Stimulated activated CD8-positive, alpha-beta memory T cell treated with anti-CD3 and anti-CD28 coated beads, Interleukin-2, amount 100 ng/mL, for 1 hour (primary cell): ENCODE results near the gene EIF2D.
"Not testable (repeated sequence)": the region's sequence is repeated elsewhere in the genome, so short reads cannot be mapped to it uniquely, and the experiment has no call there.

Source experiments
- DNase-seq, 2 donors: peaks; one replicate each; pipeline ENCODE4 v3.0.0-alpha.2; 2020; ENCODE audit warnings: low read depth in 2 of 2

Gene EIF2D

DNA sequence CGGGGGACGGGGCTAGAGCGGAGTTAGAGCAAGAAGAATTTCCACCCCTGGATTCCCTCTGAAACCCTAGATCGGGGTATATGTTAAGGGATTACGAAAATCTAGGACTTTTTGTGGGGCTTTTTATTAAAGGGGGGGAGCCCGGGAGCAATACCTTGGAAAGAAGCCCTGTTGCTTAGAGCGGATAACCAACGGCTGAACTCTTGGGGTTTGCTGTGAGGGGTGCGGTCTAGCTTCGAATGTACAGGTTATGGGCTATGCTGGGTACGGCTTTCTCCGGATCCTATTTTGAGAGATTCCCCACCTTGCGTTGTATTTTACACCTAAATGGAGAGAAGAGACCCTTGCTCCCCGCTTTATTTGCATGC is 23.7 kb upstream of the EIF2D start:
- DNase-seq = no peak

DNA sequence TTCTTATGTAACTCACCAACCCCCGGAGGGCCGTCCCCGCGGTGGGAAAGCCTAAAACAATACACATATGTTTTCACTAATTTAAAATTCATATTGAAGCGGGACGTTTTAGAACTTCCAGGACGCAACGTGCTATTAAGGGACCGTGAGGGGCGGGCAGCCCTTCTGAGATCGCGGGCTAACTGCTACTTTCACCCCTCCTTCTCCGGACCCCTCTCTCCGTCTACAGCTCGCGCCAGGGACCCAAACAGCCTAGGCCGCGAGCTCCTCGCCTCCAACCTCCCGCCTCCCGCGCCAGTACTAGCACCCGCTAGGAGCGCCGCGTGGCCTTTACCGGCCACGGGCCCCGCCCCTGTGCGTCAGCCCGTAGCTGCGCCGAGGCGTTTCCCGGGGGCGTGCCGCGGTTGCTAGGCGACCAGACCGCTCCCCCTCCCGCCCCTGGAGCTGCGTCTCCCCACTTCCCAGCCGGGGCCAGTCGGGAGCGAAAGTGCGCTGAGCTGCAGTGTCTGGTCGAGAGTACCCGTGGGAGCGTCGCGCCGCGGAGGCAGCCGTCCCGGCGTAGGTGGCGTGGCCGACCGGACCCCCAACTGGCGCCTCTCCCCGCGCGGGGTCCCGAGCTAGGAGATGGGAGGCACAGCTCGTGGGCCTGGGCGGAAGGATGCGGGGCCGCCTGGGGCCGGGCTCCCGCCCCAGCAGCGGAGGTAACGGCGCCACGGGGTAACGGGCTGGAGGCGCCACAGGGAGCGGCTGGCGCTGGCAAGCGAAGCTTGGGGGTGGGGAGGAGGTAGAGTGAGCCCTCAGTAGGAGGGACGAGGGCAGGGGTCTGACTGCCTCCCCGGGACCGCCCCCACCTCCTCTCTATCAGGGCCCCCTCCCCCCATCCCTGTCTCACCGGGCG is 23.1 kb upstream of the EIF2D start, which contains the start of gene DYRK3:
TSS of gene DYRK3 (plus strand) at position 457 of the 898 bp plus-strand sequence. CDS start at position 625, 168 bp downstream.
- peak; percentile 80 for DNase-seq

DNA sequence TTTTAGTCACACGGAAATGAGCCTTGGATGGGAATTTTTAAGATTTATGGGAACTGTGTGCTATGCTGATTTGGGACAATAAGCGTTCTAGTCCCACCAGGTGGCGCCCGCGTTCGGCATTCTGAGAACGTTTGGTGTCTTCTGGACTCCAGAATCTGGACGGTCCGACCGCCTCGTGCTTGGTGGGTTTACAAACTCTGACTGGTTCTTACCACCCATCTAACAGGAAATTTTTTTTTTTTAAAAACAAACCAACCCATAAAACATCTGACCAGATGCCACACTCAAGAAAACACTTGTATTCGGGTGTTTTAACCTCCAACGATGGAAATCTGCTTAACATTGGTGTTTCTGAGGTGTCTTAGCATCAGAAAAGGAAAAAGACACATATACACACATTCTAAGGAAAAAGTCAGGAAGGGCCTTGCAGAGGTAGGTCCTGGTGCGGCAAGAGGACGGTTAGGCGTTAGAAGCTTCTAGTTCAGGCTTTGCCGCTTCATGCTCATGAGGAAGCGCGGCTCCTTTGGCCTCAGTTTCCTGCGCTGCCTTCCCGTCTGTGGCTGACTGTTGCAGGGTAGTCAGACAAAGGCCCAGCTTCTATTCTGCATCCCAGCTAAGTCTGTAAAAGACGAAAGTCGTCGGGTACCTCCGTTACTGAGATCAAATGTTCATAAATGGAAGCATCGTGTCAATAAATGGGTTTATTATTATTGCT is 22.3 kb upstream of the EIF2D start:
- peak; percentile 47 to 56 for DNase-seq

DNA sequence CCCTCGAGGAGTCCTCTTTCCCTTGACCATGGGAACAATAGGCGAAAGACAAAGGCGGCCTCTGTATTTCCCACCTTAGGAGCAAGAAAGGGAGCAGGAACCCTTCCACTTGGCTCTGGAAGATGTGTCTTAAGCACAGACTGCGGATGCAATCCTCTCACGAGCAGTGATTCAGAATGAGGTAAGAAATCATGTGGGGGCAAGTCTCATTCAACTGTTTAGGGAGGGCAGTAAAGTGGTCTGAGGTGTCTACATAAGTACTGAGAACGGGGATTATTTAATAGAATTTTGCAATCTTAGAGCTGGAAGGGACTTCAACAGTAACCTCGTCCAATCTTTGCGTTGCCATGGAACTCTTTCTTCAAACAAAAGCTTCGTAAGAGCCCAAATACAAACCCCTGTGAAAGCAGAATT is 21.4 kb upstream of the EIF2D start:
- no peak for DNase-seq

DNA sequence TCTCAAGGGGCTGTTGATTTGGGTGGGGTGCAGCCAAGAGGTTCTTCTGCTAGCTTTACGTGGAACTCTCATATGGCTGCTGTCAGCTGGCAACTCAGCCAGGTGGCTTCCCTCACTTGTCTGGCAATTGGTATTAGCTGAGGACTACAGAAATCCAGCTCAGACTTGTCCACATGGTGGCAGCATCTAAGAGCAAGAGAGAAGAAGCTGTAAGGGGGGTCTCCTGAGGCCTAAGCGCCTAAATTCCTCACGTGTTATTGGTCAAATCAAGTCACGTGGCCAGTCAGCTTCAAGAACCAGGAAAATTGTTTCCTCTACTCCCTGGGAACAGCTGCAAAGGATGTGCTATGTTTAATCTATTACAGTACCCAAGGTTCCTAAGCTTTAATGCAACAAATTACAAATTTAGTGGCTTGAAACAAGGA is 18.8 kb upstream of the EIF2D start:
- no peak for DNase-seq

DNA sequence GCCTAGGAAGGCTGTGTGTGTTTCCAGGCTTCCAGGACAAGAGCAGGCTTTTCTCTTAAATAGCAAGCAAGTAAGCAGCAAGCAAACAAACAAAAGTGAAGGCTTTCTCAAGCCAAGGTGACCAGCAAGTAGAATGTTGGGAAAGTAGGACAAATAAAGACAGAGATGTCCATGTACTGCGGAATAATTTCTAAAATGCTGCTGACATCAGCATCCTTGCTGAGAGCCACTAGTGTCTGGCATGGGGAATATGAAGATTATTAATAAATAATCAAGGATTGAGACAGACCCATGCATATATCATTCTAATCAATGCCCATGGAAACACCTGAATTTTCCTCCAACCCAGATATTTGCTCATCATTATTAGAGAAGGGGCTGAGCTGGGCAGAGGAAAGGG is 16.7 kb upstream of the EIF2D start:
- no peak for DNase-seq

DNA sequence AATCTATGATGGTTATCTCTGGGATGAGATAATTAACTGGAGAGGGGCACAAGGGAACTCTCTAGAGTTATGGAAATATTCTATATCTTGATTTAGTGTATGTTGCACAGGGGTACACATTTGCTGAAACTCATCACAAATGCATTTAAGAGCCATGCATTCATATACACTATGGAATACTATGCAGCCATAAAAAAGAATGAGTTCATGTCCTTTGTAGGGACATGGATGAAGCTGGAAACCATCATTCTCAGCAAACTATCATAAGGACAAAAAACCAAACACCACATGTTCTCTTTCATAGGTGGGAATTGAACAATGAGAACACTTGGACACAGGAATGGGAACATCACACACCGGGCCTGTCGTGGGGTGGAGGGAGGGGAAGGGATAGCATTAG is 14.1 kb upstream of the EIF2D start:
- not testable (repeated sequence) for DNase-seq

DNA sequence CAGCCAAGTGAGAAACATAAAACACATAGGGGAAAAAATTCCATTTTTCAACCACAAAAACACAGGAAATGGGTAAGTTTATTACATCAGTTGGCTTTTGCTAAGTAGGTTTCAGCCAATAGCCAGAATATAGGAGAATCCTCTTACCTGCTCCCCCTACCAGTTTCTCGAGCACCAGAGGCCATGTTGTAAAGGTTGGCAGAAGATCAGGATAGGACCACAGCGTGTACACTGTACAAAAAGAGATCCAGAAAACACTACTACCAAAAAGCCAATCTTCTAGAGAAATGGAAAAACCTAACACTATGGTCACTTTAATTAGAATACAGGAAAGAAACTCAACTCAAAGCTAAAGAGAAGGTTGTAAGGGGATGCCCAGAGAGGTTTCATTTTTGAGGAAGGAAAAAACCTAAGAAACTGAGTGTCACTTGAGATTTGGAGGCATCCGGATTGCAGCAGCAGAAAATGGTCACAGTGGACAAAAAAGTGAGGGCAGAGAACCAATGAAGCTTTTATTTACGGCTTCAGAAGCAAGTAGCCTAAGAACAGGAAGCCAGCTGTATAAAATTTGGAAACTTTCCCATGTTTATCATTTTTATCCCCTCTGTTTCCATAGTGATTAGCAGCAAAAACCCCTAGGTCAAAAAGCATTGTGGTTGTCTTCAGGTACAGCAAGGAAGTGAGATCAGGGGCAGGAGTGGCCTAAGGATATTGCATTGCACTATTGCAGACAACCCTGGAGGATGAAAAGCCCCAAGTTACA is 2.9 kb downstream of the EIF2D start:
- DNase-seq = no peak

DNA sequence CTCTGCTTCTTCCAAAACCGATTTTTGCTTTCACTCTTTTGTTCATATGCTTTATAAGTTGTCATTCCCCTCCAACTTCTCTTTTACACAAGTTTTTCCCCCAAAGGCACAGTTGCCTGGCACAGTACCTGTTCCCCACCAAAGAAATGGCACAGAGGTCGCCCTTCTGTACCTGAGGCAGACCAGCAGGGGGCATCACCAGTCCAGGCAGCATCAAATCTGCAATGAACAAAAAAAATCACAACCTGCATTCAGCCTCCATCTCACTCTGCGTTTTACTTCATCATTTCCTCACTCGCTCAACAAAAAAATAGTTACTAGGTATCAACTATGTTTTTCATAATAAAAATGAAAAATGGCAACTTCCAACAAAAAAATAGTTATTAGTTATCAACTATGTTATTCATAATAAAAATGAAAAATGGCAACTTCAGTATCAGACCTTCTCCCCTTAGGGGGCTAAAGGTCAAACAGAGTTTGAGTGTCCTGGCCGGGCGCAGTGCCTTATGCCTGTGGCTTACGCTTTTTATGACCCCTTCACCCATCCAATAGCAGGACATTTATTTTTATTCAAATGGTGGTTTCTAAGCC is 4.1 kb downstream of the EIF2D start:
- peak in 1 of 2 donors; percentile 25 for DNase-seq

DNA sequence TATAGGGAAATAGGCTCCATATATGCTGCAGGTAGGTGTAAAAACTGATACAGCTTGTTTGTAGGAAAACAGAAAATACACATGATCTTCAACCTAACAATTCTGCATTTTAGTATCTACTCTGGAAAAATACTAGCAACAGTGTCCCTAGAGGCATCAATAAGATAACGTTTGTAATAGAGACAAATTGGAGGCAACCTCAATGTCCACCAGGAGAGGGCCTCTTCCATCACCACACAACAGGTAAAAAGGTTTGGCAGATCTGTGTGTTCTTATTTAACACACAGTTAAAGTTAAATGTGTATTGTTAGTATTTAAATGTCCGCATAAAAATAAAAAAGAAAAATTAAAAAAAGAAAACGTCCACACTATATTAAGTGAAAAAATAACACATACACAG is 5.4 kb downstream of the EIF2D start:
- DNase-seq = no peak

DNA sequence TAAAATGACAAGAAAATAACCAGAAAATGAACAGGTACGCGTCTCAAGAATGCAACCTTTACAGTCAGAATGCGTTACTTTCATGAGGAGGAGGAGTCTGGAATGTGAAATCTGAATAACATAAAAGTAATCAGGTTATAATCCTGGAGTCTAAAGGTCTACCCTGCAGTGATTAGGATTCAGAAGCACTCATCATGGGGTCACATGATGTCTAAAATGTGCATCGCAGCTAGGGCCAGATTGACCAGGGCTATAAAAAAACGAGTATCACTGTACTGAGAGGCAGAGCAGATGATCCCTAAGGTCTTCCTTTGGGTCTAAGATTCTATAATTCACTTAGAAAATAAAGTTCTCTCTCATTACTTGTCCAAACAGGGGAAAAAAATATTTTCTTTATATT is 7.4 kb downstream of the EIF2D start:
- DNase-seq = no peak

DNA sequence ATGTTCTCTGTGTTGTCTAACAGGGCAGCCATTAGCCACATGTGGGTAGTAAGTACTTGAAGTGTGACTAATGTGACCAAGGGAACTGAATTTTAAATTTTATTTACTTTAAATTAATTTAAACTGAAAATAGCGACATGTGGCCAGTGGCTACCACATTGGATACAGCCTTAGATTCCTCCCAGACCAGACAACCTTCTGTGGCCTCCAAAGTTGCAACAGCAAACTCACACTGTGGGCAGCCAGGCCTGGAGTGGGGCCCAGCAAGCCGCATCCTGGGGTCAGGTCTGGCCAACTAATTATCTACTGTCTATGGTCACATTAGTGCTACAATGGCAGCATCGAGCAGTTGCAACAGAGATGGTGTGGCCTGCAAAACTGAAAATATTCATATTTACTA is 11.7 kb downstream of the EIF2D start:
- DNase-seq = no peak

DNA sequence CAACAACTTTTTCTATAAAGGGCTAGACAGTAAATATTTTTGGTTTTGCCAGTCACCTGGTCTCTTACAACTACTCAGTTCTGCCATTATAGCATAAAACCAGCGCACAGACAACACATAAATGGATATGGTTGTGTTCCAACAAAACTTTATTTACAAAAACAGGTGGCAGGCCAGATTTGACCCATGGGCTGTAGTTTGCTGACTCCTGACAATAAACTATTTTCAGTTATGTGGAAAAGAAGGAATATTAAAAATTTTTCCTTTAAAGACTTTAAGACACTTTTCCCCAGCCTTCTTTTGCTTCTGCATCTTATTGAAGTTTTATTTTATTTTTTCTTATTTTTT is 16.0 kb downstream of the EIF2D start:
- no peak for DNase-seq

DNA sequence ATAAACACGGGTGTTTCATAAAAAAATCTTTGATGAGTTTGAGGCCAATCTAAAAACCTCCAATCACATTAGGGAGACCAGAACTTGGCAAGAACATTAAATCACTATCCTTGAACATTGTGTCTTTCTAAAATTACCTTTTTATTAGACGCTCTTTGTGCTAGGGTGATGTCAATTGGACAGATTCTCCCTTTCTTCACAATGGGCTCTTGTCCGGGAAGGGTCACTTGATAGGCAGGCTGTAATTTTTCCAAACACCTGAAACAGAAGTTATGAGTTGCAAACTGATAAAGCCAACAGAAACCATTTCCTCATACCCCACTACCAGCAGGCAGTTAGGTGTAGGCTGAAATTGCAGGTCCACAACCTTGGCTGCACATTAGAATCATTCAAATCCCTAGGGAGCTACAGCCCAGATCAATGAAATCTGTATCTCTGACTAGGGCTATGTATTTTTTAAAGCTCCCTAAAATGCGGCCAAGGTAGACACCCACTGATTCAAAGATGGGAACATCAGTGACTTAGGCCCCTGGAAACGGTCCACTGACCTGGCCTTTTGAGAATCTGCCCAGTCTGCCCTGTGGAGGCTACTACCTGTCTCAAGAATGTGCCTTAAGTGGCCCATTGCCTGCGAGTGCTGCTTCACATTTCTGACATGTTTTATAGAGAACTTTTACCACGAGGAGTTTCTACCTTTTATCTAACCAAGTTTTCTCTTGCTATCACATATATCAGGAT is 16.5 kb downstream of the EIF2D start:
- no peak for DNase-seq

DNA sequence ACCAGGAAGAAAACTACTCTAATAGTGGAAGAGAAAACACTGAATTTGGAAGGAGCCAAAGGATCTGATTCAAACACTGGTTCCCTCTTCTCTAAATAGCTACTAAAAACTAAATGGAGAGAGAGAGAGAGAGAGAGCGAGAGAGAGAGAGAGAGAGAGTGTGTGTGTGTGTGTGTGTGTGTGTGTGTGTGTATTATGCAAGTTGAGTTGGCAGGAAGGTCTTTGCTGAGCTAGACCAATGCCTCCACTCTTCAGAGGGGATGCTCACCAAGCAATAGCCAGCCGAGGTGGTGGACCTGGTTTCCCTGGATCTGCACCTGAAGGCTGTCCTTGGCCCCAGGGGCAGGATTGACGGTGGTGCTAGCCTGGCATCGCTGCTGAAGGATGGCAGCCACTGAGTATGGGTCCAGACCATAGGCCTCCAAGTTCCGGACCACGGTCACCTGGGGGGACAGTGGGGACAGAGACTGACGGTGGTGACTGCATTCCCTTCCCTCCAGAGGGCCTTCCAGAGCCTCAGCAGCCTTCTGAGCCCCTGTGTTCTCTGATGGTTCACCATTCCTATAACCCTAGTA is 18.8 kb downstream of the EIF2D start:
- DNase-seq = no peak

DNA sequence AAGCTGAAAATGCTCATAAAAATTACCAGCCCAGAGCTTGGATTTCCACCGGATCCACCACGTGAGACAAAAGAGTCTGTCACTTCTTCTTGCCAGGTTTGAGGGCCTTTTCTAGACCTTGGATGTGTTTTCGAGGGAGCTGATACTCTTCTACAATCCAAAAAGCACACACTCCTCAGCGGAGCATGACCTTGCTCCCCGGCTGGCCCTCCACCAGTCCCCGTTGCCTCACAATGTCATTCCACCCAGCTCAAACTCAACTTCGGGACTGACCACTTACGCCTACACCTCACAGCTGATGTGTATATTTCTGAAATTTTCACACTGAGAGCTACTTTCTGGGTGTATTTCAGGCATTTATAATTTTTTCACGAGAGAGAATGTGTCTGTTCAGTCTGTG is 20.6 kb downstream of the EIF2D start:
- no peak for DNase-seq

DNA sequence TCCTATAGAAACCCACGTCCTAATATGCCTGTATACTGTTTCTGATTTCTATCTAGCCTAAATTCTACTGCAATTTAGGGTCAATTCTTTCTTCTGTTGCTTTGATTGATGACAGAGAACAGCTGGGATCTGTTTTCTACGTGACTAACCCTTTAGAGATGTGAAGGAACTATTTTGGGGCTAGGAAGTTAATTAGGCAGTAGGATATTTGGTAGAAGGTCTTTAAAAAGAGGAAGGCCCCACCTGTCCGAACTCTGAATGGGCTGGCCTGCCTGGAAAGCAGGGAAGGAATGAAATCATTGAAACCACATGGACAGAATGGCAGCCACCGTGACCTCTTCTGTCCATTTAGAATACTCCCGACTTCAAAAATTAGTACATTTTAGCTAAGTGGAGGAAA is 21.0 kb downstream of the EIF2D start:
- DNase-seq = no peak

DNA sequence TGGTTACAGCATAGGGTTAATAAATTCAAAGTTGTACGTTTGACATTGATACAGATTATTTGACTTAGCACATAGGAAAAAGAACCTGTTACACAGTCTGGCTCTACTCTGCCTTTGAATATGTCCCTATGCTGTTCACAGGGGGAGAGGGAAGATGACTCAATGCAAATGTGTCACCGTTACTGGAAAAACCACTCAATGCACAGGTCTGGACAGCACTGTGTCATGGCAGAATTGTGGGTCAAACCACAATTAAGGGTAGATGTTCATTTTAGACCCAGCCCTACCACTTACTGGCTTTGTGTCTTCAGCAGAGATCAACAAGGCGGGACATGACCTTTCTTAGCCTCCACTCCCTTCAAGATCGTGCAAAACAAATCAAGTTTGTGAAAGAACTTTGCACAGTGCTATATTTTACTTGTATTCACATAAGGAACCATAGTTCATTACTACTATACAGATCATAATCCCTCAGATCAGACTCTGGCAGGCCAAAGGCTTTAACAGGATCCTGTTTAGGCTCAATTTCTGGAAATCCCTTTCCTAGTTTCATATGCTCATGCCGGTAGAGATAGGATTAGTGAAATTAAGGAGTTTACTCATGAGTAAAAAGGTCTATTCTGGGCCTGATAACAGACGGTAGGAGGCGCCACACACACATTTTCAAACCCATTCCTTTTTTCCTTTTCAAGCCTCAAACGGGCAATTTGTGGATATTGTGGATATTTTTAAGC is 22.1 kb downstream of the EIF2D start:
- no peak for DNase-seq

DNA sequence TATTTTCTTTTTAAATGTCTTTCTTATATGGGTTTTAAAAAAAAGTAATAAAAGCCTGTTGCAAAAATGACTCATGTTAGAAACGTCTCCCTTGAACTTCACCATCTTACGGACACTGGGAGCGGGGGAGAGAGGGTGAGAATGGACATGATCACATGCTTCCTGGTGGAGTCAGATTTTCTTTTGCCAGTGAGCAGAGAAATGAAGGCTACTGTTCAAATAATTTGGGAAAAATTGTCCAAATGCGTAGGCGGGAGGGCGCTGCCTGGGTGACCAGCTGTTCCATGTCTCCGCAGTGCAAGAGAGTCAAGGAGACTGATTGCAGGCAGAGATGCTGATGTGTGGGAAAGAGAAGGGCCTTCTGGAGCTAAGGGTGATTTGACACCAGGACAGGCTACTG is 23.1 kb downstream of the EIF2D start:
- no peak for DNase-seq

DNA sequence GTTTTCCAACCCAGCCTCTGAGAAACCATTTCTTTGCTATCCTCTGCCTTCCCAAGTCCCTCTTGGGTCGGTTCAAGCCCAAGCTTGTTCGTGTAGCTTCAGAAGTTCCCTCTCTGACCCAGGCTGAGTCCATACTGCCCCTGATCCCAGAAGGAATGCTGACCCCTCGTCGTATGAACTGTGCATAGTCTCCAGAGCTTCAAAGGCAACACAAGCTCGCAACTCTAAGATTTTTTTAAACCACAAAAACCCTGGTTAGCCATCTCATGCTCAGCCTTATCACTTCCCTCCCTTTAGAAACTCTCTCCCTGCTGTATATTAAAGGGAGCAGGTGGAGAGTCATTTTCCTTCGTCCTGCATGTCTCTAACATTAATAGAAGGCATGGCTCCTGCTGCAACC is 23.8 kb downstream of the EIF2D start:
- DNase-seq = no peak
